IMR-90 (cell line): ENCODE measurements around the gene BMAL2. TPM values are rescaled to one million over a fixed set of nuclear protein-coding genes. Genes with fewer than 3 reads are reported as not detected.

Experiments
- ATAC-seq: fragments of 200-7000 bp; cut with Tn5 transposase; 2 replicates; pipeline ENCODE4 v1.9.1; 2020; ENCODE audit warnings: low read depth, mild to moderate bottlenecking, moderate library complexity
- BruUV-seq: library from RNA; stranded (reverse); fragments of 400-500 nt; replicated peaks from 2 replicates; lab custom pipeline; 2021; lab: Mats Ljungman, UMichigan
- CTCF ChIA-PET: fragments of 300-600 bp; formaldehyde crosslinking; extraction: SDS; loops from one replicate; lab custom pipeline; 2021; ENCODE audit warnings: antibody characterized with exemption; lab: Yijun Ruan, JAX
- POLR2A ChIA-PET: fragments of 300-600 bp; sonication (Branson Sonifier 250); formaldehyde crosslinking; loops from one replicate; lab custom pipeline; 2022; ENCODE audit warnings: antibody characterized with exemption; ENCODE audit not compliant: unreplicated experiment; lab: Charles Lee
- DNase-seq: peaks from one replicate; pipeline ENCODE4 v3.0.0; 2013
- H2AFZ ChIP-seq: replicated peaks from 2 replicates; pipeline ENCODE3; 2013; ENCODE audit warnings: low read length, mild to moderate bottlenecking; ENCODE audit not compliant: poor library complexity
- H2AK5ac ChIP-seq: 2 replicates; pipeline ENCODE4 v1.6.1; 2013; ENCODE audit warnings: low read depth, low read length, inconsistent platforms
- H2AK9ac ChIP-seq: replicated peaks from 2 replicates; pipeline ENCODE3; 2013; ENCODE audit warnings: mild to moderate bottlenecking, low read depth, low read length, moderate library complexity; ENCODE audit not compliant: poor library complexity
- H2BK120ac ChIP-seq: 2 replicates; pipeline ENCODE4 v1.6.1; 2013; ENCODE audit warnings: low read depth, low read length, inconsistent platforms
- H2BK15ac ChIP-seq: 3 replicates; pipeline ENCODE4 v1.6.1; 2013; ENCODE audit warnings: low read depth, low read length, inconsistent platforms
- H2BK20ac ChIP-seq: 2 replicates; pipeline ENCODE4 v1.6.1; 2013; ENCODE audit warnings: low read depth, mild to moderate bottlenecking, inconsistent platforms, low read length, moderate library complexity
- H2BK5ac ChIP-seq: 2 replicates; pipeline ENCODE4 v1.6.1; 2013; ENCODE audit warnings: mild to moderate bottlenecking, low read depth, low read length, inconsistent platforms; ENCODE audit not compliant: poor library complexity, severe bottlenecking
- H3K14ac ChIP-seq: replicated peaks from 2 replicates; pipeline ENCODE4 v1.6.1; 2013; ENCODE audit warnings: low read depth, low read length, inconsistent platforms
- H3K18ac ChIP-seq: 2 replicates; pipeline ENCODE4 v1.6.1; 2013; ENCODE audit warnings: low read depth, low read length, control low read depth
- H3K23ac ChIP-seq: 2 replicates; pipeline ENCODE4 v1.6.1; 2013; ENCODE audit warnings: low read depth, low read length, inconsistent platforms
- H3K27ac ChIP-seq: 2 replicates; pipeline ENCODE4 v1.5.1; 2013; ENCODE audit warnings: mild to moderate bottlenecking, control low read depth, low read length; ENCODE audit not compliant: insufficient read depth
- H3K27me3 ChIP-seq: 2 replicates; pipeline ENCODE4 v1.6.1; 2013; ENCODE audit warnings: low read length; ENCODE audit not compliant: control insufficient read depth, insufficient read depth
- H3K36me3 ChIP-seq: 2 replicates; pipeline ENCODE4 v1.6.1; 2013; ENCODE audit warnings: low read length, mixed read lengths; ENCODE audit not compliant: control insufficient read depth, insufficient read depth
- H3K4ac ChIP-seq: 2 replicates; pipeline ENCODE4 v1.6.1; 2013; ENCODE audit warnings: low read depth, low read length, inconsistent platforms
- H3K4me1 ChIP-seq: 2 replicates; pipeline ENCODE4 v1.6.1; 2013; ENCODE audit warnings: low read length, mixed read lengths; ENCODE audit not compliant: control insufficient read depth, insufficient read depth
- H3K4me2 ChIP-seq: 2 replicates; pipeline ENCODE4 v1.6.1; 2013; ENCODE audit warnings: low read depth, mild to moderate bottlenecking, control low read depth, low read length, moderate library complexity
- H3K4me3 ChIP-seq: 2 replicates; pipeline ENCODE4 v1.5.1; 2013; ENCODE audit warnings: low read depth, mild to moderate bottlenecking, control low read depth, low read length, moderate library complexity; ENCODE audit not compliant: insufficient read depth
- H3K56ac ChIP-seq: 2 replicates; pipeline ENCODE4 v1.6.1; 2013; ENCODE audit warnings: low read length, inconsistent platforms; ENCODE audit not compliant: insufficient read depth; ENCODE audit errors: extremely low read depth
- H3K79me1 ChIP-seq, 2 experiments: 2 replicates each; pipeline ENCODE4 v1.6.1; 2013; ENCODE audit warnings: low read length in 2 of 2, inconsistent platforms in 1 of 2, low read depth in 1 of 2
- H3K9ac ChIP-seq: 2 replicates; pipeline ENCODE4 v1.6.1; 2013; ENCODE audit warnings: low read depth, low read length, control low read depth
- H3K9me1 ChIP-seq: 2 replicates; pipeline ENCODE4 v1.6.1; 2013; ENCODE audit warnings: low read length, inconsistent platforms; ENCODE audit not compliant: insufficient read depth
- H3K9me3 ChIP-seq: 2 replicates; pipeline ENCODE4 v1.6.1; 2013; ENCODE audit warnings: low read length; ENCODE audit not compliant: control insufficient read depth, insufficient read depth
- H4K20me1 ChIP-seq: 2 replicates; pipeline ENCODE4 v1.6.1; 2013; ENCODE audit warnings: low read length, inconsistent platforms; ENCODE audit not compliant: insufficient read depth
- H4K5ac ChIP-seq: 2 replicates; pipeline ENCODE4 v1.6.1; 2013; ENCODE audit warnings: mild to moderate bottlenecking, low read depth, low read length, control low read depth
- H4K8ac ChIP-seq, 2 experiments: 2 replicates each; pipeline ENCODE4 v1.6.1; 2013; ENCODE audit warnings: low read depth in 2 of 2, low read length in 2 of 2, control low read depth in 1 of 2, inconsistent platforms in 1 of 2
- H4K91ac ChIP-seq: 2 replicates; pipeline ENCODE4 v1.6.1; 2013; ENCODE audit warnings: low read depth, low read length, inconsistent platforms; ENCODE audit not compliant: insufficient read depth
- CEBPB ChIP-seq: IDR thresholded peaks from 2 replicates; pipeline ENCODE4 v1.6.1; 2012; ENCODE audit warnings: low read depth, low read length, improper control_type of control experiment
- CTCF ChIP-seq: conservative IDR thresholded peaks from 2 replicates; pipeline ENCODE4 v1.5.1; 2012; ENCODE audit warnings: mild to moderate bottlenecking, low read depth, low read length, improper control_type of control experiment
- FOS ChIP-seq: fragments of 150-350 bp; IDR thresholded peaks from 2 replicates; pipeline ENCODE4 v1.6.1; 2016; ENCODE audit warnings: low read depth, low read length
- POLR2A ChIP-seq: IDR thresholded peaks from 2 replicates; pipeline ENCODE4 v1.6.1; 2012; ENCODE audit warnings: mild to moderate bottlenecking, low read depth, low read length
- RCOR1 ChIP-seq: IDR thresholded peaks from 2 replicates; pipeline ENCODE4 v1.6.1; 2012; ENCODE audit warnings: mild to moderate bottlenecking, low read length, improper control_type of control experiment; ENCODE audit not compliant: insufficient replicate concordance
- RFX5 ChIP-seq: IDR thresholded peaks from 2 replicates; pipeline ENCODE4 v1.8.0; 2012; ENCODE audit warnings: low read depth, mild to moderate bottlenecking, low read length, moderate library complexity
- USF2 ChIP-seq: fragments of 150-350 bp; IDR thresholded peaks from 2 replicates; pipeline ENCODE4 v1.6.1; 2017; ENCODE audit warnings: mild to moderate bottlenecking, antibody characterized with exemption, low read length, low read depth
- WGBS, 2 experiments: methylation state at CpG; one replicate each; pipeline versions ENCODE4 v1.1.5 to v1.1.7; 2013; ENCODE audit warnings: missing lambda C conversion rate in 2 of 2; ENCODE audit not compliant: insufficient read length in 1 of 2; ENCODE audit errors: extremely low coverage in 2 of 2; 5-methylcytosine and 5-hydroxymethylcytosine counted together
- dilution Hi-C: fragments of 300-500 bp; cut with HindIII; formaldehyde crosslinking; loops from one replicate; pipeline ENCODE4 v1.14.3; 2018; ENCODE audit warnings: low sequenced_read_pairs; ENCODE audit not compliant: unreplicated experiment
- in situ Hi-C: fragments of 300-500 bp; cut with MboI; formaldehyde crosslinking; loops from 3 replicates; pipeline ENCODE4 v1.14.3; 2019; ENCODE audit warnings: low sequenced_read_pairs, inconsistent platforms, mixed read lengths
- intact Hi-C: fragments of 100-400 bp; cut with micrococcal nuclease; formaldehyde crosslinking; loops from 2 replicates; pipeline ENCODE4 v1.10.0; 2022
- polyA plus RNA-seq, 3 experiments: library from polyadenylated mRNA; depleted of rRNA; stranded (reverse); fragments of >200 nt; gene quantifications; 2 replicates each; pipeline ENCODE4 v1.2.3, GENCODE V29; 2012; ENCODE audit warnings: low replicate concordance in 1 of 3
- total RNA-seq: library from RNA; depleted of rRNA; stranded (reverse); fragments of >200 nt; gene quantifications from 2 replicates; pipeline ENCODE4 v1.2.3, GENCODE V29; 2012

BMAL2 gene
- total and polyA plus RNA-seq, 2 of the 4 experiments (the other 2 are of a cell fraction) = 11.0 to 57.0 TPM

- Histone ChIP-seq H3K56ac (peak overlapping the region; percentile 79), H3K23ac (peak overlapping the region; percentile 86), H2BK5ac (peak overlapping the region; percentile 90), H3K4ac (peak overlapping the region; percentile 90), H3K9me3 (no peaks in the 10 kb centered on the region), H3K36me3 (peaks cover 3% of the 10 kb centered on the region; the same call in 1 of the 2 replicates), H2BK15ac (peak overlapping the region; percentile 99), H2AK5ac (peak overlapping the region; percentile 82), H3K4me3 (peak overlapping the region; percentile 69), H3K9me1 (peaks cover 13% of the 10 kb centered on the region), H4K5ac (peak overlapping the region; percentile 86), H3K4me2 (peak overlapping the region; percentile 87), H2BK20ac (peak overlapping the region; percentile 90), H3K79me1 (peaks cover 26 to 41% of the 10 kb centered on the region in 2 experiments), H3K27me3 (no peaks in the 10 kb centered on the region), H2BK120ac (peak overlapping the region; percentile 78), H3K27ac (peak overlapping the region; percentile 65), H3K14ac (peak overlapping the region; percentile 91), H3K9ac (peak overlapping the region; percentile 53; the same call in 1 of the 2 replicates), H3K18ac (peak overlapping the region; percentile 61), H4K91ac (peak overlapping the region; percentile 92), H2AK9ac (peak overlapping the region; percentile 89), H4K8ac (peak overlapping the region; percentile 82 to 95), H4K20me1 (no peaks in the 10 kb centered on the region), H3K4me1 (peaks cover 15% of the 10 kb centered on the region), H2AFZ (peak overlapping the region; percentile 92)
- TF ChIP-seq CEBPB = no peak
- no peak for TF ChIP-seq USF2
- TF ChIP-seq RFX5 = no peak
- no peak for TF ChIP-seq FOS
- no peak for TF ChIP-seq RCOR1
- TF ChIP-seq CTCF = no peak
- no peak for TF ChIP-seq POLR2A
- ChIA-PET CTCF (interaction anchor here (0.8 to 1.6 kb wide), 3 partner anchors 11 to 15 kb away, joined by 3 to 5 read pairs (median 4); no protein-coding TSS in a partner anchor), POLR2A (no interaction called here)
- no CpG with 5 or more reads among the region's 3 CpGs for WGBS, 2 experiments
- dilution Hi-C loops = no loop called here
- in situ Hi-C loops = no loop called here
- ATAC-seq (no peak; the same call in 1 of the 2 replicates), DNase-seq (no peak)
- intact Hi-C loops = loop anchor here (2.0 to 5.0 kb wide), 2 partner anchors 53 to 320 kb away; no protein-coding TSS in a partner anchor
- no TSS peak for BruUV-seq
Observed at GRCh38 chr12:27331927-27332324, 710 bp upstream of the BMAL2 start.
